ENCODE results near the gene NPR1. TPM values are rescaled to one million over a fixed set of nuclear protein-coding genes. Genes with fewer than 3 reads are reported as not detected.

Gene NPR1
- total RNA-seq, 2 donors from 2014 or later, result not detected

GRCh38 chr1:153730468-153730988, 52.0 kb downstream of the NPR1 start:
- H3K36me3 Mint-ChIP-seq, result peaks cover 6 to 20% of the 10 kb centered on the region in 2 donors
- ATAC-seq (no peak), DNase-seq (ENCODE audit: low spot score in 2 of 2) (no peak)
- no peak overlapping the region for H3K27ac Mint-ChIP-seq
- H3K9me3 Mint-ChIP-seq, result no peaks in the 10 kb centered on the region

GRCh38 chr1:153733970-153734369, 55.5 kb downstream of the NPR1 start:
- DNase-seq (ENCODE audit: low spot score in 2 of 2) (no peak), ATAC-seq (no peak)
- H3K27ac Mint-ChIP-seq, result no peak overlapping the region
- H3K36me3 Mint-ChIP-seq, result peaks cover 4 to 15% of the 10 kb centered on the region in 2 donors
- no peaks in the 10 kb centered on the region for H3K9me3 Mint-ChIP-seq

- no peaks in the 10 kb centered on the region for H3K9me3 Mint-ChIP-seq
- no peak for DNase-seq (ENCODE audit: low spot score in 2 of 2)
- peaks cover 0 to 15% of the 10 kb centered on the region in 2 donors for H3K36me3 Mint-ChIP-seq
- H3K27ac Mint-ChIP-seq, result peak overlapping the region in 1 of 2 donors; percentile 36
- no peak for ATAC-seq
Observed at GRCh38 chr1:153734396-153735089, 56.1 kb downstream of the NPR1 start.

GRCh38 chr1:153735090-153735420, 56.6 kb downstream of the NPR1 start:
- peaks cover 0 to 15% of the 10 kb centered on the region in 2 donors for H3K36me3 Mint-ChIP-seq
- DNase-seq (ENCODE audit: low spot score in 2 of 2) (no peak), ATAC-seq (no peak)
- no peaks in the 10 kb centered on the region for H3K9me3 Mint-ChIP-seq
- H3K27ac Mint-ChIP-seq, result peak overlapping the region in 1 of 2 donors; percentile 36

GRCh38 chr1:153741986-153742385, 63.5 kb downstream of the NPR1 start:
- Mint-ChIP-seq H3K9me3 (no peaks in the 10 kb centered on the region), H3K36me3 (peaks cover 9 to 22% of the 10 kb centered on the region in 2 donors), H3K27ac (peak overlapping the region in 1 of 2 donors; percentile 50)
- DNase-seq (ENCODE audit: low spot score in 2 of 2), result no peak
- ATAC-seq, result no peak

GRCh38 chr1:153742411-153743142, 64.1 kb downstream of the NPR1 start:
- H3K9me3 Mint-ChIP-seq, result no peaks in the 10 kb centered on the region
- ATAC-seq (peak in 1 of 2 donors; percentile 24), DNase-seq (ENCODE audit: low spot score in 2 of 2) (no peak)
- peaks cover 12 to 22% of the 10 kb centered on the region in 2 donors for H3K36me3 Mint-ChIP-seq
- peak overlapping the region in 1 of 2 donors; percentile 50 for H3K27ac Mint-ChIP-seq

Other genes starting within 250 kb of the NPR1 start
- gene S100A7, start 218.0 kb upstream of the NPR1 start, total RNA-seq, result not detected
- gene S100A6, start 142.7 kb upstream of the NPR1 start, total RNA-seq, result 100 to 1,000 TPM; 260 to 445 TPM
- gene S100A5, start 137.8 kb upstream of the NPR1 start, total RNA-seq, result 1 to 10 TPM; 2.0 to 3.9 TPM
- gene S100A4, start 132.9 kb upstream of the NPR1 start, total RNA-seq, result 100 to 1,000 TPM; 186 to 368 TPM
- gene S100A3, start 129.4 kb upstream of the NPR1 start, total RNA-seq, result not detected
- gene S100A2, start 112.8 kb upstream of the NPR1 start, total RNA-seq, result 1 to 10 TPM; 1.0 to 7.8 TPM
- not detected for gene S100A16, start 65.6 kb upstream of the NPR1 start, total RNA-seq
- gene S100A14, start 62.4 kb upstream of the NPR1 start, total RNA-seq, result not detected
- 1 to 10 TPM; 4.2 to 6.0 TPM for gene S100A13, start 51.2 kb upstream of the NPR1 start, total RNA-seq
- not detected for gene S100A1, start 50.3 kb upstream of the NPR1 start, total RNA-seq
- gene CHTOP, start 44.6 kb upstream of the NPR1 start, total RNA-seq, result 10 to 100 TPM; 83.3 to 91.3 TPM
- gene SNAPIN, start 20.0 kb upstream of the NPR1 start, total RNA-seq, result 10 to 100 TPM; 16.1 to 35.4 TPM
- gene ILF2, start 7.7 kb upstream of the NPR1 start, total RNA-seq, result 100 to 1,000 TPM; 247 to 316 TPM
- gene INTS3, start 49.4 kb downstream of the NPR1 start, total RNA-seq, result 10 to 100 TPM; 58.2 to 64.9 TPM
- 1 to 10 TPM; 7.0 to 8.3 TPM for gene SLC27A3, start 96.7 kb downstream of the NPR1 start, total RNA-seq
- gene GATAD2B, start 244.3 kb downstream of the NPR1 start, total RNA-seq, result 100 to 1,000 TPM in 1 of 2 donors, 10 to 100 TPM in 1; 58.7 to 102 TPM

Measured in activated naive CD4-positive, alpha-beta T cell treated with anti-CD3 and anti-CD28 coated beads, Interleukin-2, amount 50 U/mL, for 72 hours (primary cell).